A549 (cell line): ENCODE data around the gene IPO7. TPM values are rescaled to one million over a fixed set of nuclear protein-coding genes. Genes with fewer than 3 reads are reported as not detected.
"Not testable (repeated sequence)": the region's sequence is repeated elsewhere in the genome, so short reads cannot be mapped to it uniquely, and the experiment has no call there.

ENCODE experiments used
- ATAC-seq, 2 experiments: fragments of 200-7000 bp in 1 of 2; fragments of >200 bp in 1 of 2; cut with Nextera tagmentation in 1 of 2; cut with Tn5 transposase in 1 of 2; 3 replicates each; pipeline versions ENCODE4 v1.8.0 to v1.9.1; 2018 to 2020; ENCODE audit warnings: mild to moderate bottlenecking in 1 of 2, moderate library complexity in 1 of 2
- CTCF ChIA-PET: fragments of 300-600 bp; sonication (Branson Sonifier 250); formaldehyde crosslinking; extraction: SDS; loops from one replicate; lab custom pipeline; 2021; ENCODE audit warnings: antibody characterized with exemption, inconsistent platforms; lab: Yijun Ruan, JAX
- POLR2A ChIA-PET: fragments of 350-600 bp; formaldehyde crosslinking; extraction: SDS; loops from one replicate; lab custom pipeline; 2021; ENCODE audit warnings: antibody characterized with exemption, inconsistent platforms; lab: Yijun Ruan, JAX
- DNase-seq, 2 experiments: peaks; one replicate each; pipeline versions ENCODE4 v3.0.0 to v3.0.0-alpha.2; 2011 to 2016; ENCODE audit warnings: low read depth in 1 of 2, low spot score in 1 of 2
- FAIRE-seq: peaks from 2 replicates; lab custom pipeline; 2011; peaks lifted over from hg19 to GRCh38; lab: Jason Lieb, UNC
- H3K27ac ChIP-seq, 2 experiments: fragments of >200 bp; sonication (Bioruptor Twin); formaldehyde crosslinking; 3 replicates each; pipeline ENCODE4 v1.5.1; 2016 to 2017
- H3K4me1 ChIP-seq: fragments of >200 bp; sonication (Bioruptor Twin); formaldehyde crosslinking; 3 replicates; pipeline ENCODE4 v1.6.1; 2016
- H3K4me2 ChIP-seq: fragments of >200 bp; sonication (Bioruptor Twin); formaldehyde crosslinking; 3 replicates; pipeline ENCODE4 v1.6.1; 2016
- H3K4me3 ChIP-seq: fragments of >200 bp; sonication (Bioruptor Twin); formaldehyde crosslinking; 3 replicates; pipeline ENCODE4 v1.5.1; 2016
- H3K9me3 ChIP-seq: fragments of >200 bp; sonication (Bioruptor Twin); formaldehyde crosslinking; 3 replicates; pipeline ENCODE4 v1.6.1; 2016
- ATOH8 ChIP-seq: fragments of 250-450 bp; sonication (Bioruptor Pico); IDR thresholded peaks from 2 replicates; pipeline ENCODE4 v1.5.0; 2020; ENCODE audit warnings: low read depth, mild to moderate bottlenecking, moderate library complexity
- CTCF ChIP-seq: fragments of >200 bp; sonication (Bioruptor Twin); formaldehyde crosslinking; IDR thresholded peaks from 3 replicates; pipeline ENCODE4 v1.5.1; 2016
- ELK1 ChIP-seq: fragments of 150-350 bp; IDR thresholded peaks from 2 replicates; pipeline ENCODE4 v1.6.1; 2014; ENCODE audit warnings: low read depth, mild to moderate bottlenecking, low read length
- EP300 ChIP-seq, 2 experiments: fragments of >200 bp; sonication (Bioruptor Twin); formaldehyde crosslinking; IDR thresholded peaks; 2 replicates in 1 of 2; 3 replicates in 1 of 2; pipeline ENCODE4 v1.6.1; 2016 to 2017
- FOXS1 ChIP-seq: fragments of 250-450 bp; sonication (Bioruptor Pico); IDR thresholded peaks from 2 replicates; pipeline ENCODE4 v1.5.0; 2020; ENCODE audit warnings: mild to moderate bottlenecking, moderate library complexity
- GATA3 ChIP-seq: IDR thresholded peaks from 2 replicates; pipeline ENCODE4 v1.6.1; 2012; ENCODE audit warnings: borderline replicate concordance
- HES2 ChIP-seq: fragments of >200 bp; sonication (Bioruptor Twin); formaldehyde crosslinking; IDR thresholded peaks from 2 replicates; pipeline ENCODE4 v1.6.1; 2016
- HOXB13 ChIP-seq: fragments of 250-450 bp; sonication (Bioruptor Pico); IDR thresholded peaks from 2 replicates; pipeline ENCODE4 v1.5.0; 2020; ENCODE audit warnings: low read depth, mild to moderate bottlenecking, moderate library complexity
- HOXB5 ChIP-seq: fragments of 250-450 bp; sonication (Bioruptor Pico); IDR thresholded peaks from 2 replicates; pipeline ENCODE4 v1.5.0; 2020; ENCODE audit warnings: mild to moderate bottlenecking, moderate library complexity
- JUNB ChIP-seq: fragments of >200 bp; sonication (Bioruptor Twin); formaldehyde crosslinking; IDR thresholded peaks from 2 replicates; pipeline ENCODE4 v1.6.1; 2016
- MAFK ChIP-seq: fragments of 450-650 bp; IDR thresholded peaks from 2 replicates; pipeline ENCODE4 v1.6.1; 2014; ENCODE audit not compliant: partially characterized antibody
- NR3C1 ChIP-seq: fragments of >200 bp; sonication (Bioruptor Twin); formaldehyde crosslinking; IDR thresholded peaks from 3 replicates; pipeline ENCODE4 v1.6.1; 2017
- PBX3 ChIP-seq: IDR thresholded peaks from 2 replicates; pipeline ENCODE4 v1.6.1; 2012
- REST ChIP-seq: fragments of 200-600 bp; sonication (generic); IDR thresholded peaks from 2 replicates; pipeline ENCODE4 v1.6.1; 2016; ENCODE audit warnings: antibody characterized with exemption, mild to moderate bottlenecking, moderate library complexity
- RNF2 ChIP-seq: fragments of 200-600 bp; sonication (generic); IDR thresholded peaks from 2 replicates; pipeline ENCODE4 v1.6.1; 2016; ENCODE audit warnings: low read depth, mild to moderate bottlenecking, antibody characterized with exemption, moderate library complexity, borderline replicate concordance
- SMC3 ChIP-seq: fragments of >200 bp; sonication (Bioruptor Twin); formaldehyde crosslinking; IDR thresholded peaks from 3 replicates; pipeline ENCODE4 v1.6.1; 2018; ENCODE audit warnings: inconsistent platforms
- ZC3H11A ChIP-seq: fragments of 450-650 bp; IDR thresholded peaks from 2 replicates; pipeline ENCODE4 v1.6.1; 2014; ENCODE audit warnings: antibody characterized with exemption, mild to moderate bottlenecking
- ZSCAN20 ChIP-seq: fragments of 250-450 bp; sonication (Bioruptor Pico); IDR thresholded peaks from 2 replicates; pipeline ENCODE4 v1.8.0; 2022; ENCODE audit warnings: mild to moderate bottlenecking, moderate library complexity
- WGBS: methylation state at CpG from one replicate; pipeline ENCODE4 v1.1.6; 2017; ENCODE audit errors: missing lambda C conversion rate; 5-methylcytosine and 5-hydroxymethylcytosine counted together
- polyA plus RNA-seq, 4 experiments: library from polyadenylated mRNA; depleted of rRNA in 3 of 4; stranded (reverse); fragments of >200 nt; fragmentation: RNase III in 1 of 4; extraction: RNeasy Plus Mini Kit Qiagen cat#74134 plus additional on column Dnase treatment in 1 of 4; gene quantifications; 2 replicates in 3 of 4; 3 replicates in 1 of 4; pipeline ENCODE4 v1.2.3, GENCODE V29; 2011 to 2017

Gene IPO7
- polyA plus RNA-seq, 2 of the 4 experiments (the other 2 are of a cell fraction): 115 to 142 TPM

- no peak for TF ChIP-seq NR3C1
- no peak for TF ChIP-seq RNF2
- TF ChIP-seq ZSCAN20: no peak
- TF ChIP-seq, all 56 proteins: peak for 0
Measured at GRCh38 chr11:9351321-9351881, 33.1 kb upstream of the IPO7 start (continued).

GRCh38 chr11:9357041-9357440, 27.4 kb upstream of the IPO7 start:
- Histone ChIP-seq H3K4me3 (no peak overlapping the region), H3K4me2 (no peak overlapping the region), H3K9me3 (no peaks in the 10 kb centered on the region), H3K4me1 (peaks cover 14% of the 10 kb centered on the region), H3K27ac (0 out of 6 replicates have a peak overlapping the region, but pooled peaks of 1 of the 2 experiments have one; percentile 9)
- CTCF ChIA-PET: interaction anchor here (1.4 kb wide), 1 partner anchor 28 kb away, joined by 3 read pairs; the partner anchor contains the start of gene IPO7
- ATAC-seq: no peak
- DNase-seq: no peak
- WGBS: 95% methylated on average over 4 of the region's 4 CpGs
- FAIRE-seq: no peak
- TF ChIP-seq HOXB5 (CRISPR knock-in tag): no peak
- TF ChIP-seq CTCF: no peak
- TF ChIP-seq REST: no peak
- TF ChIP-seq HOXB13 (CRISPR knock-in tag): no peak
- TF ChIP-seq JUNB: no peak
- no peak for TF ChIP-seq MAFK
- no peak for TF ChIP-seq ELK1
- no peak for TF ChIP-seq HES2
- TF ChIP-seq ZC3H11A: no peak
- TF ChIP-seq ATOH8: no peak
- TF ChIP-seq GATA3: no peak
- no peak for TF ChIP-seq PBX3
- no peak for TF ChIP-seq EP300 (IDR thresholded peaks at IDR 0.05)
- no peak for TF ChIP-seq SMC3
- no peak for TF ChIP-seq NR3C1
- no peak for TF ChIP-seq FOXS1
- POLR2A ChIA-PET: interaction anchor here (0.6 kb wide), 1 partner anchor 18 kb away, joined by 3 read pairs; no protein-coding TSS in a partner anchor

GRCh38 chr11:9360862-9361622, 23.4 kb upstream of the IPO7 start:
- FAIRE-seq, ATAC-seq, H3K9me3 ChIP-seq, H3K4me3 ChIP-seq, DNase-seq, POLR2A ChIA-PET: not testable (repeated sequence)
- peak overlapping the region; percentile 99 to 100 for H3K27ac ChIP-seq
- peak overlapping the region; percentile 35; the same call in 2 of the 3 replicates for H3K4me2 ChIP-seq
- 95% methylated on average over 13 of the region's 13 CpGs for WGBS
- CTCF ChIA-PET: interaction anchor here (0.6 kb wide), 1 partner anchor 947 kb away, joined by 4 read pairs; no protein-coding TSS in a partner anchor
- H3K4me1 ChIP-seq: peaks cover 41% of the 10 kb centered on the region
